OCI-LY3 (cell line): Measurements from ENCODE around the gene SLC25A39.
"Not testable (repeated sequence)": the region's sequence is repeated elsewhere in the genome, so short reads cannot be mapped to it uniquely, and the experiment has no call there.

Experiments used
- H2AFZ ChIP-seq: fragments of 200-600, 300-600 bp; shearing (Covaris generic); 2 replicates; pipeline ENCODE4 v1.6.0; 2014; ENCODE audit warnings: antibody characterized with exemption, low read depth, low read length
- H3K27ac ChIP-seq: fragments of 200-600, 300-600 bp; sonication (generic); 2 replicates; pipeline ENCODE4 v1.5.1; 2014; ENCODE audit warnings: mild to moderate bottlenecking, low read length, moderate library complexity, mixed read lengths
- H3K27me3 ChIP-seq: fragments of 200-600, 300-600 bp; sonication (generic); 2 replicates; pipeline ENCODE4 v1.6.1; 2014; ENCODE audit warnings: low read depth, low read length, mixed read lengths
- H3K36me3 ChIP-seq: fragments of 200-600, 300-600 bp; sonication (generic); replicated peaks from 2 replicates; pipeline ENCODE3; 2014; ENCODE audit warnings: low read depth, low read length, mixed read lengths
- H3K4me1 ChIP-seq: fragments of 300-600, 200-600 bp; sonication (generic); 2 replicates; pipeline ENCODE4 v1.6.1; 2014; ENCODE audit warnings: low read length, mixed read lengths
- H3K4me2 ChIP-seq: fragments of 200-600, 300-600 bp; sonication (generic); 2 replicates; pipeline ENCODE4 v1.6.1; 2014; ENCODE audit warnings: low read length, mixed read lengths
- H3K4me3 ChIP-seq: fragments of 300-600, 200-600 bp; sonication (generic); 2 replicates; pipeline ENCODE4 v1.5.1; 2014; ENCODE audit warnings: antibody characterized with exemption, mild to moderate bottlenecking, low read length, moderate library complexity
- H3K79me2 ChIP-seq: fragments of 300-600, 200-600 bp; shearing (Covaris generic); 2 replicates; pipeline ENCODE4 v1.6.1; 2014; ENCODE audit warnings: mild to moderate bottlenecking, low read length, mixed read lengths
- H3K9ac ChIP-seq: fragments of 300-600, 200-600 bp; shearing (Covaris generic); 2 replicates; pipeline ENCODE4 v1.6.0; 2014; ENCODE audit warnings: mild to moderate bottlenecking, low read length, moderate library complexity
- H3K9me3 ChIP-seq: fragments of 200-600, 300-600 bp; shearing (Covaris generic); 2 replicates; pipeline ENCODE4 v1.6.1; 2014; ENCODE audit warnings: low read length, mixed read lengths; ENCODE audit not compliant: insufficient read depth
- H4K20me1 ChIP-seq: fragments of 200-600, 300-600 bp; sonication (generic); 2 replicates; pipeline ENCODE4 v1.6.1; 2016; ENCODE audit warnings: low read length, mixed read lengths; ENCODE audit not compliant: insufficient read depth
- CTCF ChIP-seq: fragments of 200-600, 300-600 bp; sonication (generic); IDR thresholded peaks from 2 replicates; pipeline ENCODE4 v1.5.1; 2014; ENCODE audit warnings: antibody characterized with exemption, low read length, low read depth
- EZH2phosphoT487 ChIP-seq: fragments of 200-600 bp; shearing (Covaris generic); IDR thresholded peaks from 2 replicates; pipeline ENCODE4 v1.6.1; 2018; ENCODE audit warnings: antibody characterized with exemption, mixed run types, low read depth

Gene SLC25A39

GRCh38 chr17:44334315-44334714, 9.7 kb upstream of the SLC25A39 start:
- Histone ChIP-seq H3K4me2 (peak overlapping the region; percentile 60), H4K20me1 (no peaks in the 10 kb centered on the region), H3K9ac (peak overlapping the region; percentile 17; the same call in 1 of the 2 replicates), H3K4me3 (no peak overlapping the region), H3K27ac (peak overlapping the region; percentile 66), H3K27me3 (no peaks in the 10 kb centered on the region), H3K36me3 (no peaks in the 10 kb centered on the region), H3K79me2 (no peaks in the 10 kb centered on the region), H3K9me3 (no peaks in the 10 kb centered on the region), H2AFZ (peak overlapping the region; percentile 61), H3K4me1 (peaks cover 42% of the 10 kb centered on the region)
- TF ChIP-seq EZH2phosphoT487 (no peak), CTCF (no peak)

- no peak overlapping the region for H3K4me2 ChIP-seq
- no peaks in the 10 kb centered on the region for H3K36me3 ChIP-seq
- H3K4me1 ChIP-seq = peaks cover 38% of the 10 kb centered on the region
- H2AFZ ChIP-seq = no peak overlapping the region
- no peak for TF ChIP-seq CTCF
- no peak for TF ChIP-seq EZH2phosphoT487
- no peaks in the 10 kb centered on the region for H3K27me3 ChIP-seq
- no peak overlapping the region for H3K4me3 ChIP-seq
- no peaks in the 10 kb centered on the region for H3K9me3 ChIP-seq
- no peaks in the 10 kb centered on the region for H4K20me1 ChIP-seq
- H3K27ac ChIP-seq = no peak overlapping the region
- H3K79me2 ChIP-seq = no peaks in the 10 kb centered on the region
- no peak overlapping the region for H3K9ac ChIP-seq
Measured at GRCh38 chr17:44333371-44333770, 8.7 kb upstream of the SLC25A39 start.

- no peaks in the 10 kb centered on the region for H3K27me3 ChIP-seq
- H3K9me3 ChIP-seq = no peaks in the 10 kb centered on the region
- no peaks in the 10 kb centered on the region for H4K20me1 ChIP-seq
- H3K4me2 ChIP-seq = peak overlapping the region; percentile 83
- H3K4me3 ChIP-seq = peak overlapping the region; percentile 57
- H3K9ac ChIP-seq = 0 out of 2 replicates have a peak overlapping the region, but pooled peaks have one; percentile 16
- peaks cover 44% of the 10 kb centered on the region for H3K4me1 ChIP-seq
- H3K79me2 ChIP-seq = no peaks in the 10 kb centered on the region; the same call in 1 of the 2 replicates
- peak overlapping the region; percentile 98 for H2AFZ ChIP-seq
- H3K27ac ChIP-seq = peak overlapping the region; percentile 29; the same call in 1 of the 2 replicates
- TF ChIP-seq CTCF (peak; percentile 80), EZH2phosphoT487 (no peak)
- H3K36me3 ChIP-seq = no peaks in the 10 kb centered on the region
Measured at GRCh38 chr17:44331249-44331760, 6.7 kb upstream of the SLC25A39 start.

GRCh38 chr17:44330263-44330662, 5.6 kb upstream of the SLC25A39 start:
- peaks cover 36% of the 10 kb centered on the region for H3K4me1 ChIP-seq
- H2AFZ ChIP-seq, H4K20me1 ChIP-seq, H3K27ac ChIP-seq, H3K27me3 ChIP-seq, H3K9me3 ChIP-seq, H3K79me2 ChIP-seq, H3K4me3 ChIP-seq, H3K4me2 ChIP-seq, H3K9ac ChIP-seq, H3K36me3 ChIP-seq: not testable (repeated sequence)

GRCh38 chr17:44329516-44329915, 4.9 kb upstream of the SLC25A39 start:
- not testable (repeated sequence) for H3K4me2 ChIP-seq, H2AFZ ChIP-seq, H3K9ac ChIP-seq, H3K9me3 ChIP-seq, H3K36me3 ChIP-seq, H3K27me3 ChIP-seq, H4K20me1 ChIP-seq, H3K4me3 ChIP-seq, H3K27ac ChIP-seq
- peaks cover 12% of the 10 kb centered on the region for H3K79me2 ChIP-seq
- peaks cover 28% of the 10 kb centered on the region for H3K4me1 ChIP-seq
